HG03565 (cell line): ENCODE data around the gene DDX51.

Experiments used
- ATAC-seq: cut with Tn5 transposase; IDR thresholded peaks from one replicate; pipeline ENCODE4 v1.9.1; 2021; ENCODE audit warnings: mild to moderate bottlenecking, moderate library complexity; ENCODE audit not compliant: unreplicated experiment

Gene DDX51

GRCh38 chr12:132180648-132181546, 36.8 kb upstream of the DDX51 start:
- ATAC-seq, result no peak

GRCh38 chr12:132179431-132180362, 35.6 kb upstream of the DDX51 start:
- no peak for ATAC-seq

- ATAC-seq, result no peak
These were observed 34.8 kb upstream of the DDX51 start for GRCh38 chr12:132178801-132179401.

DNA sequence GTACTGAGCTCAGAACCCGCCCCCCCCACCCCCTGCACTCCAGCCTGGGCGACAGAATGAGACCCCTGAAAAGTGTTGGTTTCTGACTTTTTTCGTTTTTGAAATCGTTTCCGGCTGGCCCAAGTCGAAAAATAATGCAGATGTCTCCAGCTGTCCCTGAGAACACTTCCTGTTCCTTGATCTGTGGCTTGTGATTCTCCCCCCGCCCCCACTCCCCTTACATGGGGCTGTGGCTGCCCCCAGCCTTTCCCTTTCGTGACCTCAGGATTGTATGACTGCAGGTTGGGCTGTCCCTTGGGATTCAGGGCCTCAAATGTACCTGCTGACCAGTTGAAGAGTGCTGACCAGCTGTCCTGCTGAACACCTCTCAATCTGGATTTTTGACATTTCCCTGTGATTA, 34.2 kb upstream of the DDX51 start:
- ATAC-seq, result no peak

- no peak for ATAC-seq
These were observed 32.9 kb upstream of the DDX51 start for GRCh38 chr12:132176920-132177551.

GRCh38 chr12:132176385-132176919, 32.3 kb upstream of the DDX51 start:
- no peak for ATAC-seq

DNA sequence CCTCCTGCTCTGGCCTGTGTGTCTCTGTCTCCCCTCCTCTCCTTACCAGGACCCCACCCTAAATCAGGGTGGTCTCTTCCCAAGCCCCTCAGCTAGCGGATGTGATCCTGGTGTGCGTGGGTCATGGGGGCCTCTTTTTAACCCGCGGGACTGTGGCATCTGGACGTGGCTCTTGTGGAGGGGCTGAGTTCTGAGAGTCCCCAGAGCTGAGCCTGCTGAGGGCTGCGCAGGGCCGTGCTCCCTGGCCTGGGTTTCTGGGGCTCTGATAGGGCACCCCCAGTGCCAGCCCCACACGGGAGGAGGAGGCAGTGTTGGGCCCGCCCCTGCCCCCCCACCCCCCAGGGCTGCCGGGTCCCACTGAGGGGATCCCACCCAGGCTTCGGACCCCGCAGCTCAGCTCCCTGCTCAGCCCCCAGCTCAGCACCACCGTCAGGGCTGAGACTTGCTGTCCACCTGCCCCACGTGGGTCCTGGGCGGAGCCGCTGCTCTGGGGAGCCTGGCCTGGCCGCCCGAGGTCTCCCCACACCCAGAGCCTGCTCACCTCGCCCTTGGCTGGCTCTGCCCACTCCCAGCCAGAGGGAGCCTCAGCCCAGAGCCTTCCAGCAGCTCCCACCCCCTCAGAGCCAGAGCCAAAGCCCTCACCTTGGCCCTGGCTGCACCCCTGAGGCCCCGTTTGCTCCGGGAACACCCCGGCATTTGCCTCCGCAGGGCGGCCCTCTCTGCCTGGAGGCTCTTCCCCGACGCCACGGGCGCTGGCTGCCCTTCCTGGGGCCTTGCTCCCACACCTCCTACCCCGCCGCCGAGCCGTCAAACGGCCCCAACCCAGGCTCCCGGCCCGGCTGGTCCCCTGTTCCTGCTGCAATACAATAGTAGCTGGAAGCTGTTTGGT, 31.6 kb upstream of the DDX51 start:
- no peak for ATAC-seq

DNA sequence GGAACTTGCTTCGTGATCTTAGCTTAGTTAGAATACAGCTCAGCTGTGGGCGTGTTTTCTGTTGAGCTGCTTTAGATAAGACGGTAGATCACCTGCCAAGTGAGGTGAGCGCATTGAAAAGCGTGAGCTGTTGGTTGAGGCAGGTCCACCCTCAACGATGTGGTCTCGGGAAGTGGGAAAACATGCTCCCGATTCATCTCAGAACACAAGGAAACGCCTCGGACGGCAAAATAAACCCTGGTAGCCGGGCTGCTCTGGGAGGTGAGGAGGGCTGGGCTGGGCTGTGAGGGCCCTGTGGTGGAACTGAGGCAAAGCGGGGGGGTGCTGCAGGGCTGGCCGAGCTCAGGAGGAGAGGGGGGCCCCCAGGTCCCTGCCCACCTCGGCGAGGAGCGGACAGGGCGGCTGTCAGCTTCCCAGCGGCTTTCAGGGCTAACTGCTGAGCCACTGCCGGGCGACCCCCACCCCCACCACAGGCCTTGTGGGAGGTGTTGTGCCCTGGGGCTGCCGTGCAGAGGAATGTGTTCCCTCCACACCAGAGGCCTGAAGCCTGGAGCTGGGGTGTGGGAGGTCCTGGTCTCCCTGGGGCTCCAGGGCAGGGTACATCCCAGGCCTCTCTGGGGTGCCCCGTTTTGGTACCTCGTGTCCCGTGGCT, 30.8 kb upstream of the DDX51 start:
- no peak for ATAC-seq

DNA sequence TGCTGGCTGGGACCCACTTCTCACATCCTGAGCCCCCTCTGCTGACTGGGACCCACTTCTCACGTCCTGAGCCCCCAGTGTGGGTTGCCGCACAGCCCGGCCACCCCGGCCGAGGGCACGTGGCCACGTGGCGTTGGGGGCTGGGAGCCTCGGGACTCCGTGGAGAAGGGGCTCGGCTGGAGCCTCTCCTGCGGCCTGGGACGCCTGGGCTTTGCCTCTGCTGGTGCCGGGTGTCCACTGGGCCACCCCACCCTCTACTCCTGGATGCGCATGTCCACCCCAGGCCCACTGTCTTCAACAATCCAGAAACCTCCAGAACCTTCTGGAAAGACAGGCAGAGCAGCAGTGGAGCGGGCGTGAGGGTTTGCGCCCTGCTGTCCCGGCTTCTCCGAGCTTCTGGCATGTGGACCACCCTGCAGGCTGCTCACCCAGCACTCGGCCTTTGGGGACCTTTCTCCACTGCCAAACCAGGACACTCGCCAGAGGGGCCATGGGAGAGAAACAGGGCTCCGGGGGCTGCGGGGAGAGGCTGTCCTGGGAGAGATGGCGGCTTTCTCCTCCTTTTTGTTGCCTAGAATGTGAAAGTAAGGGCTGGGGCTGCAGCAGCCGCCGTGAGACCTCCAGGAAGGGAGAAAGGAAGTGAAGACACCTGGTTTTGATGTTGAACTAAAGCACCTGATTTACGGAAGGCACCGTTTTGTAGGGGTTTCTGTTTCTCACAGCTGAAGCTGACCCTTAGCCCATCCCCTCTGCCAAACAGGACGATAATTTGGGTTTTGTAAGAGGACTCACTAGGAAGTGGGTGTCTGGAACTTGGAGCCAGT, 30.1 kb upstream of the DDX51 start:
- no peak for ATAC-seq

GRCh38 chr12:132173135-132174014, 29.3 kb upstream of the DDX51 start:
- no peak for ATAC-seq

DNA sequence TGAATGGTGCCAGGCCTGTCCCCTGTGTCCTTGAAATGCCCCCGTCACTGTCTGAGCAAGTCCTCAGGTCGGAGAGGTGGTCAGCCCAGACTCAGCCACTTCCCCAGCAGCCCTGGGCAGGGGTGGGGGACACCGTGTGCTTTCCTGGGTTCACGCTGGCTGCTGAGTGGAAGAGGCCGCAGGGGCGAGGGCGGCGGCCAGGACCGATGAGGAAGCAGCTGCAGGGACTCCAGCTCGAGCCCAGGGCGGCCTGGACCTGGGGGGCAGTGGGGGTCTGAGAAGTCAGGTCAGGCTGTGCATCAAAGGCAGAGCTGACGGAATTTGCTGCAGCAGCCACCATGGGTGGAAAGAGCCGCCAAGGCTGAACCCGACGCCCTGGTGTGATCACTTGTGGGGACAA, 28.5 kb upstream of the DDX51 start:
- ATAC-seq, result no peak

- no peak for ATAC-seq
These were observed 27.9 kb upstream of the DDX51 start for GRCh38 chr12:132171968-132172521.

- no peak for ATAC-seq
These were observed 27.3 kb upstream of the DDX51 start for GRCh38 chr12:132171293-132171967.

DNA sequence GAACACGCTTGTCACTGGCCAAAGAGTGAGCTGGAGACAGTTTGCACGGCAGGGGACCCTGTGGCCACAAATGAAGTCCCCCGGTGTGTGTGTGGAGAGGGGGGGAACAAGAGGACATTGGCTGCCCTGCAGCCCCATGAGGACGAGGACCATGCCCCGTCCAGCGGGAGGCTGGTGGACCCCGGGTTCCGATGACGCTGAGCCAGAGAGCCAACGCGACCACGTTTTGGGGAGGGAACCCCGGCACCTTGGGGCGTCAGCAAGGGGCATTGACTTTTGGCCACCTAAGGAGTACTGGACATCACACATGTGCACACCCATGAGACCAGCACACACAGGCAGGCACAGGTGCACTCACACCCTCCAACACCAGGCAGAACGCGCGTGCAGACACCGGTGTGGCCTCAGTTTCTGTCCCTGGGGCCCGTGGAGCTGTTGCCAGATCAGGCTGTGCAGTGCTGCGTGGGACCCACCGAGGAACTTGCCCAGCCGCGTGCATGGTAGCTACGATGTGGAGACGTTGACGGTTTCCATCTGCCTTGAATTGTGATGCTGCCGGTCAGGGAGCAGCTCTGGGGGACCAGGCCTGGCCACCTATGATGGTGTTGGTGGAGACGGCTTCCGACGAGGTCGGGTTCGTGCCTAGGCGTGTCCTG, 26.6 kb upstream of the DDX51 start:
- ATAC-seq, result no peak

GRCh38 chr12:132170094-132170636, 26.0 kb upstream of the DDX51 start:
- ATAC-seq, result no peak

DNA sequence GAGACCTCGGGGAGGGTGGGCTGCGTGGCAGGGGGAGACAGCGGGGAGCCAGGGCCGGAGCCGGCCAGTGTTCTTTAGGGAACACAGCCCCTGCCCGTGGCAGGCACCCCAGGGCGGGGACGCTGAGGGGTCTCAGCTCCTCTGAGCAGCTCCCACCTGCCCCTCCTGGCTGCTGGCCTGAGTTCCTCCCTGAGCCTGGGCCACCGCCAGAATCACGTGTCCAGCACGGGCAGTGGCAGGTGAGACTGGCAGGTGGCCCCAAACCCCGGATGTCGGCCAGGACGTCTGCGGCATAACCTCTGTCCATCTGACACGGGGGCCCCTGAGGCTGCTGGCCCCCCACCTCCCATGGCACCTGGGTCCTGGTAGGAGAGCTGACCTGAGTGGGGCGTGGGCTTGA, 25.3 kb upstream of the DDX51 start:
- no peak for ATAC-seq
